ENCODE results near the gene IRAK3.
"Not testable (repeated sequence)": the region's sequence is repeated elsewhere in the genome, so short reads cannot be mapped to it uniquely, and the experiment has no call there.

The IRAK3 gene

DNA sequence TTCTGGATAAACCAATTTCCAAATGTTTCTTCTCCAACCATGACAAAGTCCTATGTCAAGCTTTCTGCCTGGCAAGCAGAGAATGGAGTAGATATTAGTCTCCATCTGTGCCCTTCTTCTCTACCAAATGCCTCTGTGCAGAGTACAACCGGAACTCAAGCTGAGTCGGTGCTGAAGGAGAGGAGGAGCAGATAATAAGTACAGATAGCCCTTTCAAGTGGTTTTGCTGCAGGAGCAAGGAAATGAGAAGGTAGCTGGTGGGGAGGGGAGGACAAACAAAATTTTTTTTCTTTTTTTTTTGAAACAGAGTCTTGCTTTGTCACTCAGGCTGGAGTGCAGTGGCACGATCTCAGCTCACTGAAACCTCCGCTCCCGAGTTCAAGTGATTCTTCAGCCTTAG, 99.1 kb downstream of the IRAK3 start:
- no peaks in the 10 kb centered on the region for H3K9me3 Mint-ChIP-seq
- no peaks in the 10 kb centered on the region for H3K36me3 Mint-ChIP-seq
- peak overlapping the region; percentile 9 for H3K4me3 Mint-ChIP-seq
- H3K27ac Mint-ChIP-seq, result peak overlapping the region; percentile 35
- DNase-seq (ENCODE audit: low spot score in 2 of 2) (peak; percentile 14 to 57), ATAC-seq (peak; percentile 77)
- H3K4me1 Mint-ChIP-seq, result peaks cover 42% of the 10 kb centered on the region

GRCh38 chr12:66289485-66289884, 100.5 kb downstream of the IRAK3 start:
- ATAC-seq, result no peak
- H3K27ac Mint-ChIP-seq, result no peak overlapping the region
- H3K4me1 Mint-ChIP-seq, result peaks cover 42% of the 10 kb centered on the region
- DNase-seq (ENCODE audit: low spot score in 2 of 2), result no peak
- no peak overlapping the region for H3K4me3 Mint-ChIP-seq
- no peaks in the 10 kb centered on the region for H3K36me3 Mint-ChIP-seq
- H3K9me3 Mint-ChIP-seq, result no peaks in the 10 kb centered on the region

- Mint-ChIP-seq H3K9me3 (no peaks in the 10 kb centered on the region), H3K4me3 (peak overlapping the region; percentile 16), H3K4me1 (peaks cover 42% of the 10 kb centered on the region), H3K36me3 (no peaks in the 10 kb centered on the region), H3K27ac (peak overlapping the region; percentile 84)
- DNase-seq (ENCODE audit: low spot score in 2 of 2), result no peak
- ATAC-seq, result peak; percentile 89
Observed at GRCh38 chr12:66290716-66291200, 101.7 kb downstream of the IRAK3 start.

DNA sequence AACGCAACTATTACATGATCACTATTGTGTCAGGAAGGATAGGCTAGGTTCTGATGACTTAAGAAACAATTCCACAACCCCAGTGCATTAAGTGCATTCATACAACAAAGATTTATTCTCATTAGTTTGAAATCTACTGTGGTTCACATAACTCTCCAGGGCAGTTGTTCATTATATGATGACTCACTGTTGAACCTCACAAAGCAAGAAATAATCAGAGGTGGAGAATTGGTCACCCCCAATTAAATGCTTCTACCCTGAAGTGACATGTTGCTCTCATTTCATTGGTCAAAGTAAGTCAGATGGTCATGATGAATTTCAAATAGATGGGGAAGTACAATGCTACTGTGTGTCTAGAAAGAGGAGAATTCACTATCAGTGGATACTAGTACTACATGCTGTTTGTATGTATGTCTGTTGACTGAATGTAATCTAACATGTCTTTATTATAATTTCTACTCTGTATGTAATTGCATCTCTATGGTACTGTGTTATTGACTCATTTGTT, 107.2 kb downstream of the IRAK3 start:
- Mint-ChIP-seq H3K36me3 (no peaks in the 10 kb centered on the region), H3K4me3 (no peak overlapping the region), H3K4me1 (peaks cover 24% of the 10 kb centered on the region), H3K27ac (no peak overlapping the region), H3K9me3 (no peaks in the 10 kb centered on the region)
- no peak for DNase-seq (ENCODE audit: low spot score in 2 of 2)
- no peak for ATAC-seq

- DNase-seq (ENCODE audit: low spot score in 2 of 2), result no peak
- Mint-ChIP-seq H3K9me3 (no peaks in the 10 kb centered on the region), H3K27ac (no peak overlapping the region), H3K4me1 (peaks cover 24% of the 10 kb centered on the region), H3K36me3 (no peaks in the 10 kb centered on the region), H3K4me3 (no peak overlapping the region)
- ATAC-seq, result no peak
Observed at GRCh38 chr12:66297080-66297479, 108.1 kb downstream of the IRAK3 start.

DNA sequence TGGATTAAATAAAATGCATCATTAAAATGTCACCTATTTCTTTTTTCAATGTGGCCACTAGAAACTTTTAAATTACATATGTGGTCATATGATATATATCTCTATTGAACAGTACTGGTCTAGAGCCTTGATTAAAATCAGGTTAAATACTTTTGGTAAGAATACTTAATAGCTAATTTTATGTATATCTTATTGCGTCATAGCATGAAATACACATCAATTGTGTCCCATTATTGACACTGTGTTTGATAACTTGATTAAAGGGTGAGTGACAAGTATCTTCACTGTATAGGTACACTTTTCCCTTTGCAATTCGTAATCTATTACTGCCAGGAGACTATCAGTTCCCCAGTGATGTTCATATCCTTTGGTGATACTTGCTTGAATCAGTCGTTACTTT, 108.9 kb downstream of the IRAK3 start:
- Mint-ChIP-seq H3K9me3 (no peaks in the 10 kb centered on the region), H3K4me3 (no peak overlapping the region), H3K4me1 (peaks cover 26% of the 10 kb centered on the region), H3K27ac (no peak overlapping the region), H3K36me3 (peaks cover 8% of the 10 kb centered on the region)
- ATAC-seq (no peak), DNase-seq (ENCODE audit: low spot score in 2 of 2) (no peak)

DNA sequence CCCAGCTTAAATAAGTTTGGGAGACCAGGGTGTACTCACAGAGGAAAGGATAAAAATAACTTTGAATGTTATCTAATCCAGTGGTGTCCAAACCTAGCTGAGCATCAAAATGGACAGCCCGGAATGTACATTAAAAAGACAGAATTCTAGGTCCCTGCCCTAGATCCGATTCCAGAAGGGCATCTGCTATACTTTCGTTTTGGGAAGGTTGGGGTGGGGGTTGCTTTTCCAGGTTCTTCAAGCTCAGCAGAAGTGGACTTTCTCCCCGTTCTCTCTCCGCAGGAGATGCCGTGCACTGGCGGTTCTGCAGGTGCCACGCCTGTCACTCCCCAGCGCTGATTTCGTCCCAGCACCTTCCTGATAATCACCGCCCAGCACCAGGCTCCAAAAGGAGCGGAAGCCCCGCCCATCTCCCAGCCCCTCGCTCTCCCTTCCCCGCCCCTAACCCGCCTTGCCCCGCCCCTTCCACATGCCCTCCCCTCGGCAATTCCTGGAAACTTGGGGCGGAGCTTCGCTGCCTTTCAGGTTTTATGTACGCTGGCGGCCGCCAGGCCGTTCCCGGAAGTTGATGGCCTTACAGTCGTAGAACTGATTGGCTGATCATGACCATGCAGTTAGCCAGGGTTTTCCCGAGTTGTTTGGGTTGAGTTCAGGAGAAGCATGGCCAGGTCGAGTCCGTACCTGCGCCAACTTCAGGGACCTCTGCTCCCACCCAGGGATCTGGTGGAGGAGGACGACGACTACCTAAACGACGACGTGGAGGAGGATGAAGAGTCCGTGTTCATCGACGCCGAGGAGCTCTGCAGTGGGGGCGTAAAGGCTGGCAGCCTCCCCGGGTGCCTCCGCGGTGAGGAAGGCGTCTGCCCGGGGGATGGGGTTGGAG, 113.2 kb downstream of the IRAK3 start, which contains the start of gene HELB:
TSS of gene HELB (plus strand) at position 550 of the 883 bp plus-strand sequence. CDS start at position 661, 111 bp downstream.
- ATAC-seq (peak; percentile 89), DNase-seq (ENCODE audit: low spot score in 2 of 2) (peak; percentile 84 to 96)
- peak within 1 kb of the TSS; percentile 97 for H3K4me3 Mint-ChIP-seq
- peak within 1 kb of the TSS; percentile 99 for H3K27ac Mint-ChIP-seq
- peaks cover 48% of the 10 kb centered on the region for H3K4me1 Mint-ChIP-seq
- H3K9me3 Mint-ChIP-seq, result no peaks in the 10 kb centered on the region
- H3K36me3 Mint-ChIP-seq, result peaks cover 36% of the 10 kb centered on the region

- DNase-seq (ENCODE audit: low spot score in 2 of 2), result no peak
- Mint-ChIP-seq H3K36me3 (peaks cover 42% of the 10 kb centered on the region), H3K4me1 (peaks cover 49% of the 10 kb centered on the region), H3K4me3 (peak overlapping the region; percentile 97), H3K9me3 (no peaks in the 10 kb centered on the region), H3K27ac (peak overlapping the region; percentile 99)
- ATAC-seq, result no peak
Observed at GRCh38 chr12:66302827-66303169, 113.8 kb downstream of the IRAK3 start.

DNA sequence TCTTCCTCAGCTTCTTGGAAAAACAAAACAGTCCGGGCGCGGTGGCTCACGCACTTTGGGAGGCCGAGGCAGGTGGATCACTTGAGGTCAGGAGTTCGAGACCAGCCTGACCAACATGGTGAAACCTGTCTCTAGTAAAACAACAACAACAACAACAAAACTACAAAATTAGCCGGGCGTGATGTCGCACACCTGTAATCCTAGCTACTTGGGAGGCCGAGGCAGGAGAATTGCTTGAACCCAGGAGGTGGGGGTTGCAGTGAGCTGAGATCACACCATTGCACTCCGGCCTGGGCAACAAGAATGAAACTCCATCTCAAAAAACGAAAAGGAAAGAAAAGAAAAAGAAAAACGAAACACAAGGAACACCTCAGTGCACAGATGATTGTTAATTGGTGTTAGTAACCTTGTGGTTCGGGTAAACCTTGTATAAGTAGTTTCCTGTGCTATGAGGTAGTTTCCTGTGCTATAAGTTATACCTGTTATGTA, 114.3 kb downstream of the IRAK3 start:
- not testable (repeated sequence) for H3K9me3 Mint-ChIP-seq
- Mint-ChIP-seq H3K4me1 (peaks cover 54% of the 10 kb centered on the region), H3K27ac (peak overlapping the region; percentile 99), H3K4me3 (peak overlapping the region; percentile 97), H3K36me3 (peaks cover 47% of the 10 kb centered on the region)
- peak in 1 of 2 donors; percentile 63 for DNase-seq (ENCODE audit: low spot score in 2 of 2)
- peak; percentile 80 for ATAC-seq

Measured in stimulated activated effector memory CD8-positive, alpha-beta T cell treated with anti-CD3 and anti-CD28 coated beads, Interleukin-12 subunit alpha, Interleukin-12 subunit beta, amount 100 ng/mL, for 72 hours (primary cell).